ENCODE results near the gene PTPN3.

DNA sequence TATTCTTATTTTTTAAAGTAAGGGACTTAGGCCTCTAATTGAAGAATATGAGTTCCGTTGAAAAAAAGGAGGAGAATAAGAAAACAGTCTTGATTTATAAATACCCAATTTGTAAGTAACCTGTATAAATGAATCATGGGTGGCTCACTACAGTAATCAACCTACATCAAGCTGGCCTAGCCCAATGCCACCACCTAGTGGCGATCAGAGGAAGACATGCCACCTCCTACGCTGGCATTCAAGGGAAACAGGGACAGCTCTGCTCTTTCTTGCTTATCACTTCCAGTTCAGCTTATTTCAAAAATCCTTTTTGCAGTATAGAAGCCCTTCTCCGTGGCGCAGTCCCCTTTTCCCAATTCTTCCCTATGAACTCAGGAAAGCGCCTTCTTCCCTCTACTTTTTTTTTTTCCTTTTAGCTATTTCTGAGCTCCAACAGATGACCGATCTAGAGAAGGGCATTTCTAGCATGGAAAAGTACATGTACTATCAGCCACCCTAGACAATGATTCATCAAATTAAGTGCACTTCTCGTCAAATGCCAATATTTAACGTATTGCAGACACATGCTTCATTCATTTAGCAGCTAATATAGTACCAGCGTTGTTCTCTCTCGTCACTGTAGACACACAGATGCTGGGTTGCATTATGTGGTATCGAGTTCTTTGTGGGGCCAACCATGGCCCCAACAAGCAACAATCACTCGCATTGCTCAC, 28.3 kb downstream of the PTPN3 start:
- TF ChIP-seq POLR2A (IDR thresholded peaks at IDR 0.05; ENCODE audit: low read length) (no peak), GATA1 (IDR thresholded peaks at IDR 0.05; ENCODE audit: low read depth, low read length) (no peak)

Data from erythroblast (primary cell).